GM10266 (cell line): Measurements from ENCODE around the gene RHBDL1.

ENCODE experiments used
- DNase-seq: peaks from one replicate; pipeline ENCODE4 v3.0.0; 2012; ENCODE audit errors: extremely low spot score
- TF ChIP-seq, protein P1 (sequence below): IDR thresholded peaks from 2 replicates; pipeline ENCODE4 v1.5.1; 2012; ENCODE audit warnings: mild to moderate bottlenecking, low read depth; ENCODE audit not compliant: control insufficient read depth, insufficient read depth; ENCODE audit errors: missing control alignments

The RHBDL1 gene

DNA sequence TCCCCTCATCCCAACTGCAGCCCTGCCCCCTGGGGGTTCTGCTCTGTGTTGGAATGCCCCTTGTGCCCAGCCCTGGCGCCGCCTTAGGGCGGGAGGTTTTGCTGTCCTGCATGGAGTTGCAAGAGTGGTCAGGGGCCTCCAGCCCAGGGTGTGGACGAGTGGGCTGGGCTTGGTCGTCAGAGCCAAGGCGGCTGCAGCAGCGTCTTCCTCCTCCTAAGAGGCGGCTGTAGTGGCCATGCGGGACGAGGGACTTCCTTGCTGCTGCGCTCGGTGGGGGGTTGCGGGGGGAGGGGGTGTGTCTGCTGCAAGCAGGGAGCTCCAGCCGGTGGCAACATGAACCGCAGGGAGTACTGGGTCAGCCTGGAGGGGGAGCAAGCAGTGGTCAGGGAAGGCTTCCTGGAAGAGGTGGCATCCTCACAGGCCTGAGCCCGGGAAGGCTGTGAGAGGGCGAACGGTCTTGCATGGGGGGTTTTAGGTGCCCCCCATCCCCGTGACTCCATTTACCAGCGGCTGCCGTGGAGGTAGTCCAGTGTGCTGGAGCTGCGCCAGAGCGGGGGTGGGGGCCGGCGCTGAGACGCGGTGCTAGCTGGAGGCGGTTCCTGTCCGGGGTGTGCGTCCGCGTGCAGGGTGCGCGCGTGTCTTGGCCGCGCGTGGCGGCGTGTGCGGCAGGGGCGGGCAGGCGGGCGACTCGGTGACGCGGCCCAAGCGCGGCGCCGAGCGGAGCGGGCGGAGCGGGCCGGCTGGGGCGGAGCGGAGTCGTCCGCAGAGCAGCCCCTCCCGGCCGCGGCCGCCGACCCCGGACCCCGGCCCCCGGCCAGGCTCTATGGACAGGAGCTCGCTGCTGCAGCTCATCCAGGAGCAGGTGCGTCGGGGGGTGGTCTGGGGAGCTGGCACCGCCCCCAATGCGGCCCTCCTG is at the start of gene RHBDL1:
RHBDL1 (plus strand) TSS at position 704 of the 916 bp plus-strand sequence; CDS start at position 824, 120 bp downstream.
- TF ChIP-seq, protein P1, sequence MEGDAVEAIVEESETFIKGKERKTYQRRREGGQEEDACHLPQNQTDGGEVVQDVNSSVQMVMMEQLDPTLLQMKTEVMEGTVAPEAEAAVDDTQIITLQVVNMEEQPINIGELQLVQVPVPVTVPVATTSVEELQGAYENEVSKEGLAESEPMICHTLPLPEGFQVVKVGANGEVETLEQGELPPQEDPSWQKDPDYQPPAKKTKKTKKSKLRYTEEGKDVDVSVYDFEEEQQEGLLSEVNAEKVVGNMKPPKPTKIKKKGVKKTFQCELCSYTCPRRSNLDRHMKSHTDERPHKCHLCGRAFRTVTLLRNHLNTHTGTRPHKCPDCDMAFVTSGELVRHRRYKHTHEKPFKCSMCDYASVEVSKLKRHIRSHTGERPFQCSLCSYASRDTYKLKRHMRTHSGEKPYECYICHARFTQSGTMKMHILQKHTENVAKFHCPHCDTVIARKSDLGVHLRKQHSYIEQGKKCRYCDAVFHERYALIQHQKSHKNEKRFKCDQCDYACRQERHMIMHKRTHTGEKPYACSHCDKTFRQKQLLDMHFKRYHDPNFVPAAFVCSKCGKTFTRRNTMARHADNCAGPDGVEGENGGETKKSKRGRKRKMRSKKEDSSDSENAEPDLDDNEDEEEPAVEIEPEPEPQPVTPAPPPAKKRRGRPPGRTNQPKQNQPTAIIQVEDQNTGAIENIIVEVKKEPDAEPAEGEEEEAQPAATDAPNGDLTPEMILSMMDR: no peak
- no peak for DNase-seq

DNA sequence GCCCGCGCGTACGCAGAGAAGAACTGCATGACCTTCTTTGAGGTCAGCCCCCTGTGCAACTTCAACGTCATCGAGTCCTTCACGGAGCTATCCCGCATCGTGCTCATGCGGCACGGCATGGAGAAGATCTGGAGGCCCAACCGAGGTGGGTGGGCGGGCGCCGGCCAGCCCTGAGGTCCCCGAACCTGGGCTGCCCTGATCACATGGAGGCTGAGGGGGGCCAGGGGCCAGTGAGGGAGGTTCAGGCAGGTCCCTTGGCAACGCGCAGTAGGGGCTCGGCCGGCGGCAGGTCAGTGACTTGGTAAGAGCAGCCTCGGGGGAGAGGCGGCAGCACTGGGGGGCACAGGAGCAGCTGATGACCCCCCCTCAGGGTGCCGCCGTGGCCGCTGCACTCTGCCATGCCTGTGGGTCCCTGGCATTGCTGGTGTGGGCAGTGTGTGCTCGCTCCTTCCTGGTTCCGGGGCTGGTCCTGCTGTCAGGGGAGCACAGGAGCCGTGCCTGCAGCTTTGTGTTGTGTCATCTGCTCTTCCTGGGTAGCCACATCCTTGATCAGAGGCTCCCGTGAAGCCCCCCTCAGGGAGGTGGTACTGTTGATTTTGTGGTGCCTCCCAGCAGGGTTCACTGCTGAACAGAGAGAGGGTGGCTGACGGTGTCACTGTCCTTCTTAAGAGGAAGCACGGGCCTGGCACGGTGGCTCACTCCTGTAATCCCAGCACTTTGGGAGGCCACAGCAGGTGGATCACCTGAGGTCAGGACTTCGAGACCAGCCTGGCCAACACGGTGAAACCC is 49.3 kb upstream of the RHBDL1 start:
- no peak for DNase-seq
- TF ChIP-seq, protein P1: no peak

DNA sequence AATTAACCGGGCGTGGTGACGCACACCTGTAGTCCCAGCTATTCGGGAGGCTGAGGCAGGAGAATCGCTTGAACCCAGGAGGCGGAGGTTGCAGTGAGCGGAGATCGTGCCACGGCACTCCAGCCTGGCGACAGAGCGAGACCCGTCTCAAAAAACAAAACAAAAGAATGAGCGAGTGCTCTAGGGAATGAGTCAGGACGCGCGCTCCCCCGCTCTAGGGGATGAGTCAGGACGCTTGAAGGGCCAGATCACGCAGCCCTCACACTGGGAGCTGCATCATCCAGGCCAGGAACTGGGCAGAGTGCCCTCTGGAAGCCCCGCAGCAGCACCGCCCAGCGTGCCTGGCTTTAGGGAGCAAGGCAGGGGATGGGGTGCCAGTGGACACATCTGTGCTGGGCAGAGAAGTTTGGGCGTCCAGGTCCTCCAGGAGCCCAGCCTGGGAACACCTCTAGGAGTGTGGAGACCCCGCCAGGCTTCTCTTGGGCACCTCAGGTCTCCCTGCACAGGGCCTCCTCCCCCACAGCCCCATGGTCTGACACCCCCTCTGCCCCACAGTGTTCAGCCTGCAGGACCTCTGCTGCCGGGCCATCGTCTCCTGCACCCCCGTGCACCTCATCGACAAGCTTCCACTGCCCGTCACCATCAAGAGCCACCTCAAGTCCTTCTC is 48.6 kb upstream of the RHBDL1 start:
- TF ChIP-seq, protein P1: no peak
- no peak for DNase-seq

DNA sequence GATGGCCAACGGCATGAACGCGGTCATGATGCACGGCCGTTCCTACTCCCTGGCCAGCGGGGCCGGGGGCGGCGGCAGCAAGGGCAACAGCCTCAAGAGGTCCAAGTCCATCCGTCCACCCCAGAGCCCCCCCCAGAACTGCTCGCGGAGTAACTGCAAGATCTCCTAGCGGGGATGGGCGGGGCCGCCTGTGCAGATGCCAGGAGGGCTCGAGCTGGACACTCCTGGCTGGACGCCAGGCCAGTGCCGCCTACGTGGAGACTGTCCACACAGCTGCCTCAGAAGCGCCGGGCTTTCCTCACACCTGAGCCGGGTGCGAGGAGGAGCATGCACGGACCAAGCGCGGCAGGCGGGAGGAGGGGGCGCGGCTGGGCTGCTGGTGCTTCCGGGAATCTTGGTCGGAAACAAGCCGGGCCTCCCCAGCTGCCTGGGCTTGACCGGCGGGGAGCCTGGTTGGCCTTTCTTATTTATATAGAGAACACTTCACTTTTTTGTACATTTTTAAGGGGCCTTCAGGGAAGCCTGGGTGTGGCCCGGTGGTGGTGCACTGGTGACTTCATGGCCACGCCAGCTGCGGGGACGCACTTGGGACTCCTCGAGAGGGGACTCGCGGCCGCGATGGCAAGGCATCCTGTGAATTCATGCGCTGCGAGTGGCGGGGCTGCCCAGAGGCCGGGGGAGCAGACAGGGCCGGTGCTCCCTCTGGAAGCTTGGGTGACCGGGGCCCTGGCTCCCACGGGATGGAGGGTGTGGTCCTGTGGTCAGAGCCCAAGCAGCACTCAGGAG is 47.8 kb upstream of the RHBDL1 start:
- DNase-seq: no peak
- TF ChIP-seq, protein P1: no peak

DNA sequence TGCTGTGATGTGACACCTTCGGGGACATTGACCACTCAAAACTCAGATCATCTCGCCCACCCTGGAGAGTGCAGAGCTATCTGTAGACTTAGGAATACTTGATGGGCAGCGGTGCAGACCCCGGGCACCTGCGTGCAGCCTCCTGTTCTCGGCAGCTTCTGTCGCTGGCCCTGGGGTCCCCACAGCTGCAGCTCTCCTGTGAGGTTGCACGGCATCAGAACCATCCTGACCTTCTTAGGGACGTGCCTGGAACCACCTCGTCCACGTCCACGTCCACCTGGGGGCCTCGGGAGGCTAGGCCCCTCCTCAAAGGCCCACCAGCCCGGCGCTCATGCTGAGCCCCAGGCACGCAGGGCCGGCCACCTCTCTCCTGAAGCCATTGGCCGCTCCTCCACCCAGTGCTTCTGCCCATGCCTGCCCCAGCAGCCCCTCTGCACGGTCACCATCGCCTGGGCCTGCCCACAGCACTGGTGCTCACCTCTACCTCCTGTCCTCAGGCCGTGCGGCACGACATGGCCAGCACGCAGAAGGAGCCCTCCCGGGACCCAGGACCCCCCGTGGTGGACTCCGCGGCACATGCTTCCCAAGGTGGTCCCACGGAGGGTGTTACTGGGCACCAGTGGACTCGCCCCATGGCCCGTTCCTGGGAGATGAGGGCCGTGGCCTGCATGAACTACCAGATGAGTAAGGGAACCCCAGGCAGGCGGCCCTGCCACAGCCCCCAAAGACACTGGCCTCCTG is 47.0 kb upstream of the RHBDL1 start:
- TF ChIP-seq, protein P1: no peak
- DNase-seq: no peak
